GM19467 (cell line): ENCODE results near the gene CARD14.
"Not testable (repeated sequence)": the region's sequence is repeated elsewhere in the genome, so short reads cannot be mapped to it uniquely, and the experiment has no call there.

Experiments
- ATAC-seq: cut with Tn5 transposase; IDR thresholded peaks from one replicate; pipeline ENCODE4 v1.9.1; 2021; ENCODE audit warnings: mild to moderate bottlenecking, moderate library complexity; ENCODE audit not compliant: unreplicated experiment

The CARD14 gene

GRCh38 chr17:80222376-80223141 lies 52.7 kb downstream of the CARD14 start:
- ATAC-seq: no peak

- ATAC-seq: no peak
Measured at GRCh38 chr17:80223142-80223815, 53.4 kb downstream of the CARD14 start.

GRCh38 chr17:80223838-80224497 lies 54.1 kb downstream of the CARD14 start:
- no peak for ATAC-seq

- ATAC-seq: no peak
Measured at GRCh38 chr17:80224683-80225082, 54.9 kb downstream of the CARD14 start.

GRCh38 chr17:80225230-80225629 lies 55.4 kb downstream of the CARD14 start:
- no peak for ATAC-seq

- ATAC-seq: no peak
Measured at GRCh38 chr17:80227156-80227555, 57.3 kb downstream of the CARD14 start.

GRCh38 chr17:80227666-80228065 lies 57.8 kb downstream of the CARD14 start:
- ATAC-seq: no peak

GRCh38 chr17:80228477-80228876 lies 58.6 kb downstream of the CARD14 start:
- ATAC-seq: no peak

GRCh38 chr17:80229011-80229410 lies 59.2 kb downstream of the CARD14 start:
- ATAC-seq: no peak

- no peak for ATAC-seq
Measured at GRCh38 chr17:80232438-80232837, 62.6 kb downstream of the CARD14 start.

- ATAC-seq: no peak
Measured at GRCh38 chr17:80233202-80233601, 63.4 kb downstream of the CARD14 start.

- ATAC-seq: no peak
Measured at GRCh38 chr17:80236911-80237310, 67.1 kb downstream of the CARD14 start.

- no peak for ATAC-seq
Measured at GRCh38 chr17:80237386-80237785, 67.6 kb downstream of the CARD14 start.

- ATAC-seq: no peak
Measured at GRCh38 chr17:80242505-80242904, 72.7 kb downstream of the CARD14 start.

- ATAC-seq: no peak
Measured at GRCh38 chr17:80243526-80244433, 74.0 kb downstream of the CARD14 start.

GRCh38 chr17:80244448-80244847 lies 74.6 kb downstream of the CARD14 start:
- ATAC-seq: not testable (repeated sequence)

- ATAC-seq: no peak
Measured at GRCh38 chr17:80244871-80245509, 75.2 kb downstream of the CARD14 start.

GRCh38 chr17:80245566-80246265 lies 75.9 kb downstream of the CARD14 start:
- no peak for ATAC-seq

GRCh38 chr17:80246266-80246681 lies 76.4 kb downstream of the CARD14 start:
- ATAC-seq: no peak

- no peak for ATAC-seq
Measured at GRCh38 chr17:80246726-80247125, 76.9 kb downstream of the CARD14 start.
